OCI-LY3 (cell line): ENCODE data around the gene DNMBP.
"Not testable (repeated sequence)": the region's sequence is repeated elsewhere in the genome, so short reads cannot be mapped to it uniquely, and the experiment has no call there.

Experiments
- H2AFZ ChIP-seq: fragments of 200-600, 300-600 bp; shearing (Covaris generic); 2 replicates; pipeline ENCODE4 v1.6.0; 2014; ENCODE audit warnings: antibody characterized with exemption, low read depth, low read length
- H3K27ac ChIP-seq: fragments of 200-600, 300-600 bp; sonication (generic); 2 replicates; pipeline ENCODE4 v1.5.1; 2014; ENCODE audit warnings: mild to moderate bottlenecking, low read length, moderate library complexity, mixed read lengths
- H3K27me3 ChIP-seq: fragments of 200-600, 300-600 bp; sonication (generic); 2 replicates; pipeline ENCODE4 v1.6.1; 2014; ENCODE audit warnings: low read depth, low read length, mixed read lengths
- H3K36me3 ChIP-seq: fragments of 200-600, 300-600 bp; sonication (generic); replicated peaks from 2 replicates; pipeline ENCODE3; 2014; ENCODE audit warnings: low read depth, low read length, mixed read lengths
- H3K4me1 ChIP-seq: fragments of 300-600, 200-600 bp; sonication (generic); 2 replicates; pipeline ENCODE4 v1.6.1; 2014; ENCODE audit warnings: low read length, mixed read lengths
- H3K4me2 ChIP-seq: fragments of 200-600, 300-600 bp; sonication (generic); 2 replicates; pipeline ENCODE4 v1.6.1; 2014; ENCODE audit warnings: low read length, mixed read lengths
- H3K4me3 ChIP-seq: fragments of 300-600, 200-600 bp; sonication (generic); 2 replicates; pipeline ENCODE4 v1.5.1; 2014; ENCODE audit warnings: antibody characterized with exemption, mild to moderate bottlenecking, low read length, moderate library complexity
- H3K79me2 ChIP-seq: fragments of 300-600, 200-600 bp; shearing (Covaris generic); 2 replicates; pipeline ENCODE4 v1.6.1; 2014; ENCODE audit warnings: mild to moderate bottlenecking, low read length, mixed read lengths
- H3K9ac ChIP-seq: fragments of 300-600, 200-600 bp; shearing (Covaris generic); 2 replicates; pipeline ENCODE4 v1.6.0; 2014; ENCODE audit warnings: mild to moderate bottlenecking, low read length, moderate library complexity
- H3K9me3 ChIP-seq: fragments of 200-600, 300-600 bp; shearing (Covaris generic); 2 replicates; pipeline ENCODE4 v1.6.1; 2014; ENCODE audit warnings: low read length, mixed read lengths; ENCODE audit not compliant: insufficient read depth
- H4K20me1 ChIP-seq: fragments of 200-600, 300-600 bp; sonication (generic); 2 replicates; pipeline ENCODE4 v1.6.1; 2016; ENCODE audit warnings: low read length, mixed read lengths; ENCODE audit not compliant: insufficient read depth
- EZH2phosphoT487 ChIP-seq: fragments of 200-600 bp; shearing (Covaris generic); IDR thresholded peaks from 2 replicates; pipeline ENCODE4 v1.6.1; 2018; ENCODE audit warnings: antibody characterized with exemption, mixed run types, low read depth
- TF ChIP-seq, protein P1 (sequence below): fragments of 200-600, 300-600 bp; sonication (generic); IDR thresholded peaks from 2 replicates; pipeline ENCODE4 v1.5.1; 2014; ENCODE audit warnings: antibody characterized with exemption, low read length, low read depth

DNMBP gene

GRCh38 chr10:99994801-99995200 is 14.9 kb downstream of the DNMBP start:
- Histone ChIP-seq H3K4me3 (no peak overlapping the region), H3K27me3 (no peaks in the 10 kb centered on the region), H3K79me2 (no peaks in the 10 kb centered on the region), H4K20me1 (no peaks in the 10 kb centered on the region), H3K9me3 (no peaks in the 10 kb centered on the region), H3K4me1 (no peaks in the 10 kb centered on the region), H2AFZ (no peak overlapping the region), H3K4me2 (no peak overlapping the region), H3K9ac (no peak overlapping the region), H3K27ac (no peak overlapping the region), H3K36me3 (no peaks in the 10 kb centered on the region)
- no peak for TF ChIP-seq EZH2phosphoT487
- TF ChIP-seq, protein P1, sequence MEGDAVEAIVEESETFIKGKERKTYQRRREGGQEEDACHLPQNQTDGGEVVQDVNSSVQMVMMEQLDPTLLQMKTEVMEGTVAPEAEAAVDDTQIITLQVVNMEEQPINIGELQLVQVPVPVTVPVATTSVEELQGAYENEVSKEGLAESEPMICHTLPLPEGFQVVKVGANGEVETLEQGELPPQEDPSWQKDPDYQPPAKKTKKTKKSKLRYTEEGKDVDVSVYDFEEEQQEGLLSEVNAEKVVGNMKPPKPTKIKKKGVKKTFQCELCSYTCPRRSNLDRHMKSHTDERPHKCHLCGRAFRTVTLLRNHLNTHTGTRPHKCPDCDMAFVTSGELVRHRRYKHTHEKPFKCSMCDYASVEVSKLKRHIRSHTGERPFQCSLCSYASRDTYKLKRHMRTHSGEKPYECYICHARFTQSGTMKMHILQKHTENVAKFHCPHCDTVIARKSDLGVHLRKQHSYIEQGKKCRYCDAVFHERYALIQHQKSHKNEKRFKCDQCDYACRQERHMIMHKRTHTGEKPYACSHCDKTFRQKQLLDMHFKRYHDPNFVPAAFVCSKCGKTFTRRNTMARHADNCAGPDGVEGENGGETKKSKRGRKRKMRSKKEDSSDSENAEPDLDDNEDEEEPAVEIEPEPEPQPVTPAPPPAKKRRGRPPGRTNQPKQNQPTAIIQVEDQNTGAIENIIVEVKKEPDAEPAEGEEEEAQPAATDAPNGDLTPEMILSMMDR = no peak

- Histone ChIP-seq H3K9me3 (no peaks in the 10 kb centered on the region), H2AFZ (no peak overlapping the region), H3K4me3 (no peak overlapping the region), H3K27me3 (no peaks in the 10 kb centered on the region), H4K20me1 (no peaks in the 10 kb centered on the region), H3K4me1 (no peaks in the 10 kb centered on the region), H3K79me2 (no peaks in the 10 kb centered on the region), H3K27ac (no peak overlapping the region), H3K4me2 (no peak overlapping the region), H3K36me3 (no peaks in the 10 kb centered on the region), H3K9ac (no peak overlapping the region)
- TF ChIP-seq EZH2phosphoT487 = no peak
- TF ChIP-seq, protein P1 = no peak
Observed at GRCh38 chr10:99993701-99994689, 15.8 kb downstream of the DNMBP start.

DNA sequence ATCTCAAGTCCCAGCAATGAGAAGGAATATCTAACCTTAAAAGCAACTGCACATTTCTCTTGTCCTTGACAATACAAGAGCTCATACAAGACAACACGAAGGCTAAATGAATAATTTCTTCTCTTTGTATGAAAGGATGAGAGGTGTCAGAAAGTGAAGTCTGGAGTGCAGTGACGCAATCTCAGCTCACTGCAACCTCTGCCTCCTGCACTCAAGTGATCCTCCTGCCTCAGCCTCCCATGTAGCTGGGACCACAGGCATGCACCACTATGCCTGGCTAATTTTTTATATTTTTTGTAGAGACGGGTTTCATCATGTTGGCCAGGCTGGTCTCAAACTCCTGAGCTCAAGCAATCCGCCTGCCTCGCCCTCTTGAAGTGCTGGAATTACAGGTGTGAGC is 24.1 kb downstream of the DNMBP start:
- not testable (repeated sequence) for H2AFZ ChIP-seq, H3K4me2 ChIP-seq, H3K27me3 ChIP-seq, H3K27ac ChIP-seq, H3K36me3 ChIP-seq, H3K9ac ChIP-seq, H3K9me3 ChIP-seq, H3K4me1 ChIP-seq, H4K20me1 ChIP-seq, H3K79me2 ChIP-seq, H3K4me3 ChIP-seq

- no peaks in the 10 kb centered on the region for H3K4me1 ChIP-seq
- H3K36me3 ChIP-seq = no peaks in the 10 kb centered on the region
- no peaks in the 10 kb centered on the region for H3K27me3 ChIP-seq
- H4K20me1 ChIP-seq = no peaks in the 10 kb centered on the region
- H3K79me2 ChIP-seq = no peaks in the 10 kb centered on the region
- H3K4me2 ChIP-seq = peak overlapping the region; percentile 5; the same call in 1 of the 2 replicates
- no peak overlapping the region for H3K9ac ChIP-seq
- H3K4me3 ChIP-seq = no peak overlapping the region
- H3K9me3 ChIP-seq = no peaks in the 10 kb centered on the region
- TF ChIP-seq, protein P1 = no peak
- TF ChIP-seq EZH2phosphoT487 = no peak
- no peak overlapping the region for H2AFZ ChIP-seq
- H3K27ac ChIP-seq = no peak overlapping the region
Observed at GRCh38 chr10:99984211-99985034, 25.3 kb downstream of the DNMBP start.
